Upper lobe of right lung (tissue), 1 donor: ENCODE data around the gene PCGF3. TPM values are rescaled to one million over a fixed set of nuclear protein-coding genes. Genes with fewer than 3 reads are reported as not detected.

Experiments
- ATAC-seq: fragments of 200-7000 bp; cut with Tn5 transposase; one replicate; pipeline ENCODE4 v1.9.1; 2020; ENCODE audit warnings: mild to moderate bottlenecking, moderate library complexity
- DNase-seq: peaks from one replicate; pipeline ENCODE4 v3.0.0-alpha.2; 2020
- H3K27ac ChIP-seq: fragments of 200-600 bp; one replicate; pipeline ENCODE4 v1.8.0; 2022
- H3K27me3 ChIP-seq: fragments of 200-600 bp; one replicate; pipeline ENCODE4 v1.8.0; 2022; ENCODE audit warnings: mild to moderate bottlenecking
- H3K36me3 ChIP-seq: fragments of 200-600 bp; one replicate; pipeline ENCODE4 v1.8.0; 2022
- H3K4me1 ChIP-seq: fragments of 200-600 bp; one replicate; pipeline ENCODE4 v1.8.0; 2022
- H3K4me3 ChIP-seq: fragments of 200-600 bp; one replicate; pipeline ENCODE4 v1.8.0; 2022; ENCODE audit warnings: mild to moderate bottlenecking
- H3K9me3 ChIP-seq: fragments of 200-600 bp; one replicate; pipeline ENCODE4 v1.8.0; 2022
- CTCF ChIP-seq: fragments of 200-600 bp; IDR thresholded peaks from one replicate; pipeline ENCODE4 v1.8.0; 2022; ENCODE audit warnings: antibody characterized with exemption
- intact Hi-C: fragments of 100-400 bp; cut with DNase I; formaldehyde crosslinking; loops from one replicate; pipeline ENCODE4 v1.11.0; 2022
- total RNA-seq: library from RNA; stranded (reverse); fragmentation: NEBNext Ultra II Directional; extraction: Animal tissue kit (Norgen Biotek cat#: 25700); gene quantifications from one replicate; pipeline ENCODE4 v1.2.1, GENCODE V29; 2021
- donor health status: DM: no; HTN: yes; CAD: no; lungs with severe emphysema.

Gene PCGF3
- total RNA-seq, 1 donor from 2014 or later = 42.2 TPM

GRCh38 chr4:818106-818921, 112.7 kb downstream of the PCGF3 start:
- ATAC-seq = no peak
- Histone ChIP-seq H3K27ac (no peak overlapping the region), H3K9me3 (no peaks in the 10 kb centered on the region), H3K36me3 (no peaks in the 10 kb centered on the region), H3K27me3 (peaks cover 46% of the 10 kb centered on the region), H3K4me3 (no peak overlapping the region), H3K4me1 (no peaks in the 10 kb centered on the region)
- peak; percentile 64 for DNase-seq
- intact Hi-C loops = no loop called here
- TF ChIP-seq CTCF = no peak

- intact Hi-C loops = no loop called here
- Histone ChIP-seq H3K27me3 (peaks cover 52% of the 10 kb centered on the region), H3K4me1 (no peaks in the 10 kb centered on the region)
Observed at GRCh38 chr4:819401-820229, 114.0 kb downstream of the PCGF3 start.

More at GRCh38 chr4:819401-820229, 114.0 kb downstream of the PCGF3 start:
- H3K27ac ChIP-seq = no peak overlapping the region
- ATAC-seq = no peak
- DNase-seq = peak; percentile 59
- no peak for TF ChIP-seq CTCF
- H3K4me3 ChIP-seq = no peak overlapping the region
- H3K9me3 ChIP-seq = no peaks in the 10 kb centered on the region
- H3K36me3 ChIP-seq = no peaks in the 10 kb centered on the region

Other genes starting within 250 kb of the PCGF3 start
- 24.1 TPM for gene ZNF721, start 206.7 kb upstream of the PCGF3 start, total RNA-seq
- 59.9 TPM for gene PIGG, start 206.6 kb upstream of the PCGF3 start, total RNA-seq
- not detected for gene TMEM271, start 129.5 kb upstream of the PCGF3 start, total RNA-seq
- 9.1 TPM for gene PDE6B, start 80.3 kb upstream of the PCGF3 start, total RNA-seq
- 167 TPM for gene ATP5ME, start 31.6 kb upstream of the PCGF3 start, total RNA-seq
- gene MYL5, start 31.3 kb upstream of the PCGF3 start, total RNA-seq = 9.7 TPM
- 32.9 TPM for gene SLC49A3, start 16.7 kb upstream of the PCGF3 start, total RNA-seq
- gene CPLX1, start 120.3 kb downstream of the PCGF3 start, total RNA-seq = 5.2 TPM
- gene GAK, start 226.5 kb downstream of the PCGF3 start, total RNA-seq = 138 TPM
- 42.4 TPM for gene TMEM175, start 226.6 kb downstream of the PCGF3 start, total RNA-seq